ENCODE measurements around the gene LRRC7.

The LRRC7 gene

GRCh38 chr1:69765951-69766350 lies 198.2 kb downstream of the LRRC7 start:
- no peak for DNase-seq (ENCODE audit: low read depth in 2 of 3, low spot score in 1 of 3)

- DNase-seq (ENCODE audit: low read depth in 2 of 3, low spot score in 1 of 3): no peak
Observed at GRCh38 chr1:69766431-69767180, 198.9 kb downstream of the LRRC7 start.

- no peak for DNase-seq (ENCODE audit: low read depth in 2 of 3, low spot score in 1 of 3)
Observed at GRCh38 chr1:69776555-69776954, 208.8 kb downstream of the LRRC7 start.

GRCh38 chr1:69777423-69777822 lies 209.7 kb downstream of the LRRC7 start:
- no peak for DNase-seq (ENCODE audit: low read depth in 2 of 3, low spot score in 1 of 3)

GRCh38 chr1:69777971-69778370 lies 210.2 kb downstream of the LRRC7 start:
- DNase-seq (ENCODE audit: low read depth in 2 of 3, low spot score in 1 of 3): no peak

- DNase-seq (ENCODE audit: low read depth in 2 of 3, low spot score in 1 of 3): no peak
Observed at GRCh38 chr1:69787151-69787550, 219.4 kb downstream of the LRRC7 start.

- no peak for DNase-seq (ENCODE audit: low read depth in 2 of 3, low spot score in 1 of 3)
Observed at GRCh38 chr1:69791311-69791710, 223.6 kb downstream of the LRRC7 start.

- no peak for DNase-seq (ENCODE audit: low read depth in 2 of 3, low spot score in 1 of 3)
Observed at GRCh38 chr1:69794831-69795230, 227.1 kb downstream of the LRRC7 start.

- DNase-seq (ENCODE audit: low read depth in 2 of 3, low spot score in 1 of 3): no peak
Observed at GRCh38 chr1:69814926-69815325, 247.2 kb downstream of the LRRC7 start.

- DNase-seq (ENCODE audit: low read depth in 2 of 3, low spot score in 1 of 3): no peak
Observed at GRCh38 chr1:69824932-69825331, 257.2 kb downstream of the LRRC7 start.

GRCh38 chr1:69827732-69828131 lies 260.0 kb downstream of the LRRC7 start:
- no peak for DNase-seq (ENCODE audit: low read depth in 2 of 3, low spot score in 1 of 3)

- DNase-seq (ENCODE audit: low read depth in 2 of 3, low spot score in 1 of 3): no peak
Observed at GRCh38 chr1:69833536-69833935, 265.8 kb downstream of the LRRC7 start.

GRCh38 chr1:69834336-69834735 lies 266.6 kb downstream of the LRRC7 start:
- DNase-seq (ENCODE audit: low read depth in 2 of 3, low spot score in 1 of 3): no peak

GRCh38 chr1:69835955-69836354 lies 268.2 kb downstream of the LRRC7 start:
- DNase-seq (ENCODE audit: low read depth in 2 of 3, low spot score in 1 of 3): no peak

GRCh38 chr1:69836971-69837636 lies 269.4 kb downstream of the LRRC7 start:
- DNase-seq (ENCODE audit: low read depth in 2 of 3, low spot score in 1 of 3): no peak

- no peak for DNase-seq (ENCODE audit: low read depth in 2 of 3, low spot score in 1 of 3)
Observed at GRCh38 chr1:69842326-69842725, 274.6 kb downstream of the LRRC7 start.

GRCh38 chr1:69845655-69846054 lies 277.9 kb downstream of the LRRC7 start:
- DNase-seq (ENCODE audit: low read depth in 2 of 3, low spot score in 1 of 3): no peak

GRCh38 chr1:69846267-69846666 lies 278.5 kb downstream of the LRRC7 start:
- no peak for DNase-seq (ENCODE audit: low read depth in 2 of 3, low spot score in 1 of 3)

GRCh38 chr1:69847670-69848069 lies 279.9 kb downstream of the LRRC7 start:
- no peak for DNase-seq (ENCODE audit: low read depth in 2 of 3, low spot score in 1 of 3)

- DNase-seq (ENCODE audit: low read depth in 2 of 3, low spot score in 1 of 3): no peak
Observed at GRCh38 chr1:69852151-69852550, 284.4 kb downstream of the LRRC7 start.

- no peak for DNase-seq (ENCODE audit: low read depth in 2 of 3, low spot score in 1 of 3)
Observed at GRCh38 chr1:69852706-69853105, 285.0 kb downstream of the LRRC7 start.

GRCh38 chr1:69858534-69858933 lies 290.8 kb downstream of the LRRC7 start:
- no peak for DNase-seq (ENCODE audit: low read depth in 2 of 3, low spot score in 1 of 3)

GRCh38 chr1:69861641-69862040 lies 293.9 kb downstream of the LRRC7 start:
- no peak for DNase-seq (ENCODE audit: low read depth in 2 of 3, low spot score in 1 of 3)

Measured in stimulated activated CD4-positive, alpha-beta T cell treated with anti-CD3 and anti-CD28 coated beads, Interleukin-12 subunit alpha, Interleukin-12 subunit beta, amount 100 ng/mL, for 48 hours (primary cell).